ENCODE data around the gene FKBP9.

FKBP9 gene

DNA sequence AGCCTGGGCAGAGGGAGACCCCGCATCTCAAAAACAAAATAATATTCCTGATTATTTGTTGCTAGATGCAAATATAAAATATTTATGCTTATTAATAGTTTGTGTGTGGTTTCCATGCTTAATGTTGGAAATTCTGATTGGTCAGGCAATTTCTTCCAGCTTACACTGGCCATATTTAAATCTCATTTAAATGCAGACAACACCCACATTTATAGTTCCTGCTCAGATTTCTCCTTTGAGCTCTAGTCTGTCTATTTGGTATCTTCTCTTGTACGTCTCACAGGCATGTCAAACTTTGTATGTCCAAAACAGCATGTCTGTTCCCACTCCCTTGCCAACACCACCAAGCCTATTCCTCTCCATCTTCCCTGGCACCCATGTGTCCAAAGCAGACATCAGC lies 52.5 kb downstream of the FKBP9 start:
- no peak for DNase-seq (ENCODE audit: low spot score)

DNA sequence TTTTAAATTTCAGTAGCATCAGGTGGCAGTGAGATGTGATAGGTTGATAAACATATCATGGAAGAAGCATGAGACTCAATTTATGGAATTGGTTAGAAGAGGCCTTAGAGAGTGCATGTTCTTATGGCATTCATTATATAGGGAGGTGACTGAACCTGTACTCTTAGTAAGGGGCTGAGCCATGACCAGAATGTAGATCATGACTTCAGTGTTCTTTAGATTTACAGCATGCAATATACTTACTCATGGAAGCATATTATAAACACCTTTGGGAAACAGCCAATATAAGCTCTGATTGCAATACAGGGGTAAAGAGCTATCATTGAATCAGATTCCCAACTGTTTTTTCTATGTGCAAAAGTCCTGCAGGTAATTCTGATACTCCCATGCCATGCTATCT lies 55.1 kb downstream of the FKBP9 start:
- DNase-seq (ENCODE audit: low spot score) = no peak

- no peak for DNase-seq (ENCODE audit: low spot score)
Observed at GRCh38 chr7:33024189-33024757, 67.0 kb downstream of the FKBP9 start.

DNA sequence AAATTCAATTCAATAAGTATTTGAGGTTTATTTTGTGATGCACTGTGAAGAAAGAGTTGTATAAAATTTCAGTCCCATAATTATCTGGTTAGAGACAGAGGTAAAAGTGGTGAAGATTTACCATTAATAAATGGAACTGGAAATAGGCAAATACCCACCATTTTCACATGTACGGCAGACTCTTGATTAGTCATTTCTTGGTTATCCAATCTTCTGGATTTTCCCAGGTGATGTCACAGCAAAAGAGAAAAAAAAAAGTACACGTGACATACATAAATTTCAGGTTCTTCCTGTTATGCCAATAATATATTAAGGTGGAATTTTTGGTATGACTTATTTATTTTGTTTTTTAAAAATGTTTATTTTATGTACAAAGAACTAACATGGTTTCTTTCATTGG lies 78.5 kb downstream of the FKBP9 start:
- no peak for DNase-seq (ENCODE audit: low spot score)

DNA sequence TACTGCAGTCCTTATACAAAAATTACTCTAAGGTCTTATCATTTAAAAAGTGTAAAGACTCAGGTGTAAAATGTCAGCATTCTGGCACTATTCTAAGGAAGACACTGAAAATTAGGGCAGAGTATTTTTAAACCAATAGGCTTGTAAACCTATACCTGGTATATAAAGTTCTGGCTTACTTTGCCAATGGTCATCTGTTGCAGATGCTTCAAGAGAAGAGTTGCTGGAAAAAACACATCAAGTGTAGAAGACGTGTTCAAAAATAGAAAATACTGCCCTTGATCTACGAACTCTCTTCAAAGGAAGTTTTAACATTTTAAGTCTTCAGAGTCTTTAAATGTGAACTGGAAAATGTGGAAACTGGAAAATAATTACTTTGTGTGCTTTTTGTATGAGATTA lies 81.4 kb downstream of the FKBP9 start:
- no peak for DNase-seq (ENCODE audit: low spot score)

- no peak for DNase-seq (ENCODE audit: low spot score)
Observed at GRCh38 chr7:33039257-33039902, 82.1 kb downstream of the FKBP9 start.

DNA sequence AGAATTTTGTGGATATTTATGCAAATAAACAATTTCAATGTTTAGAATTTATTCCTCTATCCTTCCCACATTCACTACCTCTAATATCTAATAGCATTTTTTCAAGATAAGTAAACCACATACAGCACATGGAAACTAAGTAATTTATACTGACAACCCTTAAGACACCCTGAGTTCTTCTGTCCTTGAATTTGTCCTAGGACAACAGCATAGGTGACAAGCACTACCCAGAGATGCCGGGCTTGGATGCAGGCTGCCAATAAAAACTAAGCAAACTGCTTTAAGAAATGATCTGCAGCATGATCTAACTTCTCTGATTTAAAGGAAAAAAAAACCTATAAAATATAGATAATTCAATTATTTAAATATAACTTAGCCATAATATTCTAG lies 82.7 kb downstream of the FKBP9 start:
- no peak for DNase-seq (ENCODE audit: low spot score)

GRCh38 chr7:33040803-33041516 lies 83.7 kb downstream of the FKBP9 start:
- no peak for DNase-seq (ENCODE audit: low spot score)

DNA sequence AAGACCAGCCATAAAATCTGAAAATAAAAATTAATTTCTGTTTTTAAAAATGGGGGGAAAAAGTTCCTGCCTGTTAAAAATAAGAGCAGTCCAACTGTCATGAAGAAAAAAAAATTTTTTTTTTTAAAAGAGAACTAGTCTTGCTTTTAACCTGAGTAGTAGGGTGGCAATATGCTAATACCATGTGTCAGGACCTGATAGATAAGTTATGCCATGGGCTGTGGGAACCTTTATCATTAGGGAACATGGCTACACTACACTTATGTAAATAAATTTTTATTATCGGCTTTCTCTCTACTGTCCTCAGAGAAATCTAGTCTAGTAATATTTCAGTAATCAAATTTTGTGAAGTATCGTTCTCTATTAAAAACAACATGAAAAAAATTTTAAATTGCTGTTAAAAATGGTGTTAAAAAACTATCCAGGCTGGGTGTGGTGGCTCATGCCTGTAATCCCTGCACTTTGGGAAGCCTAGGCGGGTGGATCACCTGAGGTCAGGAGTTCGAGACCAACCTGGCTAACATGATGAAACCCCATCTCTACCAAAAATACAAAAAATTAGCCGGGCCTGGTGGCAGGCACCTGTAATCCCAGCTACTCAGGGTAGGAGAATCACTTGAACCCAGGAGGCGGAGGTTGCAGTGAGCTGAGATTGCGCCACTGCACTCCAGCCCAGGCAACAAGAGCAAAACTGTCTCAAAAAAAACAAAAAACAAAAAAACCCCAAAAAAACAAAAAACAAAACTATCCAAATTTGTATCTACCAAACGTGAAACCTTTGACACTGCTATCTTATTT lies 84.6 kb downstream of the FKBP9 start:
- DNase-seq (ENCODE audit: low spot score) = no peak

GRCh38 chr7:33043501-33044400 lies 86.5 kb downstream of the FKBP9 start:
- no peak for DNase-seq (ENCODE audit: low spot score)

- DNase-seq (ENCODE audit: low spot score) = peak; percentile 60
Observed at GRCh38 chr7:33044401-33044718, 87.1 kb downstream of the FKBP9 start.

DNA sequence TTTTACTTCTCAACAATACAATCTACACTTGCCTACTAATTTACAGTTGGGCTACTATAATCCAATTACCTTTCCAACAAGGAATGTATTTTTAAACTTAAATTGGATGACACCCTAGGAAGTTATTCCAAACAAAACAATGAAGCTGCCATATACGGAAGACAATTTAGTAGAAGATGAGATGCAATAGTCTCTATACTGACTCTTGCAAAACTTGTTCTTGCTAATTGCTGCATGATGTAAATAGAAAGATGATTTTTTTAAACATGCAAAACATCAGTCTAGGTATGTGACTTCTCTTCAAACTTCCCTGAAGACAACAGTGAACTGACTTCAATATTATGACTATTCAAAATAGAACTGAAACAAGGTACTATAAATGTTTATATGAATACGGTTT lies 87.7 kb downstream of the FKBP9 start:
- DNase-seq (ENCODE audit: low spot score) = no peak

GRCh38 chr7:33048257-33048656 lies 91.0 kb downstream of the FKBP9 start:
- no peak for DNase-seq (ENCODE audit: low spot score)

GRCh38 chr7:33048704-33049103 lies 91.5 kb downstream of the FKBP9 start:
- no peak for DNase-seq (ENCODE audit: low spot score)

- no peak for DNase-seq (ENCODE audit: low spot score)
Observed at GRCh38 chr7:33050535-33051318, 93.5 kb downstream of the FKBP9 start.

- DNase-seq (ENCODE audit: low spot score) = no peak
Observed at GRCh38 chr7:33053721-33054120, 96.5 kb downstream of the FKBP9 start.

DNA sequence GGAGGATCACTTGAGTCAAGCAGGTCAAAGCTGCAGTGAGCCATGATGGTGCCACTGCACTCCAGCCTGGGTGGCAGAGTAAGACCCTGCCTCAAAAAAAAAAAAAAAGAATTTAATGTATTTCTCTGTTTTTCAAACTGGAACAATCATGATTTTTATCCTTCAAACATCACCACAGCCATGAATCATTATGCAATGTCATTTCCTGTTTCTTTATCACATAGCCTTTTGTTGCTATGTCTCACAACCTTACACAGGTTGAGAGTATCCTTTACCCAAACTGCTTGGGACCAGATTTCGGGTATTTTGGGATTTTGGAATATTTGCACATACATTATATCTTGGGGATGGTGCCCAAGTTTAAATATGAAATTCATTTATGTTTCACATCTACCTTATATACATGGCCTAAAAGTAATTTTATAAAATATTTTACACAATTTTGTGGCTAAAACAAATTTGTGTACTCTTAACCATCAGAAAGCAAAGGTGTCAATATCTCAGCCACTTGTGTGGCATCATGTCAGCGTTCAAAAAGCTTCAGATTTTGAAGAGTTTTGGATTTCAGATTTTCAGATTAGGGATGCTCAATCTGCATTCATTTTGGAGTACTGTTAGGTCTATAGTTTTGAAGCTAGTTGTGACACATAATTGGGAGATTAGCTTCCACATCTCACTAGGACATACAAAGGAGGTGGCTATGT lies 97.2 kb downstream of the FKBP9 start:
- DNase-seq (ENCODE audit: low spot score) = no peak

GRCh38 chr7:33055158-33055557 lies 97.9 kb downstream of the FKBP9 start:
- DNase-seq (ENCODE audit: low spot score) = no peak
